NB4 (cell line): Measurements from ENCODE around the gene TJP1.

Experiments used
- MYC ChIP-seq: IDR thresholded peaks from 2 replicates; pipeline ENCODE4 v1.6.1; 2011; ENCODE audit warnings: low read depth, low read length
- POLR2A ChIP-seq: IDR thresholded peaks from 2 replicates; pipeline ENCODE4 v1.6.1; 2011; ENCODE audit warnings: mild to moderate bottlenecking; ENCODE audit not compliant: insufficient read length; ENCODE audit errors: extremely low read depth
- TF ChIP-seq, protein P1 (sequence below): IDR thresholded peaks from one replicate; pipeline ENCODE4 v1.5.1; 2012; ENCODE audit warnings: low read depth, low read length

DNA sequence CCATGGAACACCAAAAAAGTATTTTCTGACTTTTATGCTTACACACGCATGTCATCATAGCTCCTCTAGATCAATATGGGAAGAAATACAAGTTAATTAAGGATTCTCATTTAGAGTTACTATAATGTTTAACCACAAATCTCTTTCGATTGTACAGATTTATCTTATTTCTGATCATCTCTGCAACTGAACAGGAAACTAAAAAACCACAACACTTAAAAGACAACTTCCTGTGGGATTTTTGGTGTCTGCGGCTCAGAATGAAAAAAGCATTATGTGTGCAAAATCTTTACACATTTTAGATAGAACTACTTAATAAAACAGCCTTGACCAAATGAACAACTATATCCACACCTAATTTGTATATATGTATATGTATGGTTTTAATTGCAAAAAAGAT is 3.0 kb upstream of the TJP1 start:
- TF ChIP-seq POLR2A (no peak), MYC (no peak)
- TF ChIP-seq, protein P1, sequence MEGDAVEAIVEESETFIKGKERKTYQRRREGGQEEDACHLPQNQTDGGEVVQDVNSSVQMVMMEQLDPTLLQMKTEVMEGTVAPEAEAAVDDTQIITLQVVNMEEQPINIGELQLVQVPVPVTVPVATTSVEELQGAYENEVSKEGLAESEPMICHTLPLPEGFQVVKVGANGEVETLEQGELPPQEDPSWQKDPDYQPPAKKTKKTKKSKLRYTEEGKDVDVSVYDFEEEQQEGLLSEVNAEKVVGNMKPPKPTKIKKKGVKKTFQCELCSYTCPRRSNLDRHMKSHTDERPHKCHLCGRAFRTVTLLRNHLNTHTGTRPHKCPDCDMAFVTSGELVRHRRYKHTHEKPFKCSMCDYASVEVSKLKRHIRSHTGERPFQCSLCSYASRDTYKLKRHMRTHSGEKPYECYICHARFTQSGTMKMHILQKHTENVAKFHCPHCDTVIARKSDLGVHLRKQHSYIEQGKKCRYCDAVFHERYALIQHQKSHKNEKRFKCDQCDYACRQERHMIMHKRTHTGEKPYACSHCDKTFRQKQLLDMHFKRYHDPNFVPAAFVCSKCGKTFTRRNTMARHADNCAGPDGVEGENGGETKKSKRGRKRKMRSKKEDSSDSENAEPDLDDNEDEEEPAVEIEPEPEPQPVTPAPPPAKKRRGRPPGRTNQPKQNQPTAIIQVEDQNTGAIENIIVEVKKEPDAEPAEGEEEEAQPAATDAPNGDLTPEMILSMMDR: no peak
